Measurements from ENCODE around the gene RBMS3.

Gene RBMS3

GRCh38 chr3:29503958-29504357, 223.1 kb downstream of the RBMS3 start:
- TF ChIP-seq CTCF (IDR thresholded peaks at IDR 0.05), result no peak

- no peak for TF ChIP-seq CTCF (IDR thresholded peaks at IDR 0.05)
These were observed 225.6 kb downstream of the RBMS3 start for GRCh38 chr3:29506502-29506901.

GRCh38 chr3:29511701-29512100, 230.8 kb downstream of the RBMS3 start:
- TF ChIP-seq CTCF (IDR thresholded peaks at IDR 0.05), result no peak

- no peak for TF ChIP-seq CTCF (IDR thresholded peaks at IDR 0.05)
These were observed 231.8 kb downstream of the RBMS3 start for GRCh38 chr3:29512641-29513040.

- TF ChIP-seq CTCF (IDR thresholded peaks at IDR 0.05), result no peak
These were observed 232.4 kb downstream of the RBMS3 start for GRCh38 chr3:29513236-29513635.

GRCh38 chr3:29514170-29514569, 233.3 kb downstream of the RBMS3 start:
- TF ChIP-seq CTCF (IDR thresholded peaks at IDR 0.05), result no peak

- no peak for TF ChIP-seq CTCF (IDR thresholded peaks at IDR 0.05)
These were observed 234.0 kb downstream of the RBMS3 start for GRCh38 chr3:29514912-29515311.

- no peak for TF ChIP-seq CTCF (IDR thresholded peaks at IDR 0.05)
These were observed 234.6 kb downstream of the RBMS3 start for GRCh38 chr3:29515451-29515850.

Measured in LNCAP (cell line).